ENCODE results near the gene CAPN11.

CAPN11 gene

GRCh38 chr6:44229376-44230033 is 70.9 kb downstream of the CAPN11 start:
- peak; percentile 52 to 77 for DNase-seq

DNA sequence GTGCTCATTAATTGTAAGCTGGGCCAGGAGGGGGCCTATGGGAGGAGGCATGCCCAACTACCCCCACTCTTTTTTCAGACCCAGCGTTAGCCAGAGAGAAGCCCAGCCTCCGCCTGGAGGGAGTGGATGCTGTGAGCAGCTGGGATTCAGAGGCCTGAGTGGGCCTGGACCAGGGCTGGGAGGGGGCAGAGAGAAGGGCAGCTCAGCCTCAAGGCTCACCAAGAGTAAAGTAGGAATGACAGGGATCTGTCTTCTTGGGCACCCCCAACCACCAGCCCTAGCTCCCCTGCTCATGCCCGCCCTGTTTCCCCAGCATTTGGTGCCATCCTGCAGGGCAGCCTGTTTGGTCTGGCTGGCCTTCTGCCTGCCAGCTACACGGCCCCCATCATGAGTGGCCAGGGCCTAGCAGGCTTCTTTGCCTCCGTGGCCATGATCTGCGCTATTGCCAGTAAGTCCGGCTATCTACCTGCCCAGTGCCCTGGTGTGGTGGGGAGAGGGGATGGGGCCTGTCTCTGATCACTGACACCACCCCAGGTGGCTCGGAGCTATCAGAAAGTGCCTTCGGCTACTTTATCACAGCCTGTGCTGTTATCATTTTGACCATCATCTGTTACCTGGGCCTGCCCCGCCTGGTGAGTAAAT is 71.5 kb downstream of the CAPN11 start:
- DNase-seq: no peak

DNA sequence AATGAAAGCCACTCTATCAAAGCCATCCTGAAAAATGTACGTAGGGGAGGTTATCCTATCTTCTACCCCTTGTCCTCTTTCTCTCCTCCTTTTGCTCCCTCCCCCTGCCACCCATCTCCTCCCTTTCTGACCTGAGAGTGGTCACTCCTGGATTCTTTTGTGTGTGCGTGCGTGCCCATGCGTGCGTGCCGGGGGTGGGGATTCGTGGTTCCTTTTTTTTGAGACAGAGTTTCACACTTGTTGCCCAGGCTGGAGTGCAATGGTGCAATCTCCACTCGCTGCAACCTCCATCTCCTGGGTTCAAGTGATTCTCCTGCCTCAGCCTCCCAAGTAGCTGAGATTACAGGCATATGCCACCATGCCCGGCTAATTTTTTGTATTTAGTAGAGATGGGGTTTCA is 72.8 kb downstream of the CAPN11 start:
- peak in 1 of 2 donors; percentile 48 for DNase-seq

DNA sequence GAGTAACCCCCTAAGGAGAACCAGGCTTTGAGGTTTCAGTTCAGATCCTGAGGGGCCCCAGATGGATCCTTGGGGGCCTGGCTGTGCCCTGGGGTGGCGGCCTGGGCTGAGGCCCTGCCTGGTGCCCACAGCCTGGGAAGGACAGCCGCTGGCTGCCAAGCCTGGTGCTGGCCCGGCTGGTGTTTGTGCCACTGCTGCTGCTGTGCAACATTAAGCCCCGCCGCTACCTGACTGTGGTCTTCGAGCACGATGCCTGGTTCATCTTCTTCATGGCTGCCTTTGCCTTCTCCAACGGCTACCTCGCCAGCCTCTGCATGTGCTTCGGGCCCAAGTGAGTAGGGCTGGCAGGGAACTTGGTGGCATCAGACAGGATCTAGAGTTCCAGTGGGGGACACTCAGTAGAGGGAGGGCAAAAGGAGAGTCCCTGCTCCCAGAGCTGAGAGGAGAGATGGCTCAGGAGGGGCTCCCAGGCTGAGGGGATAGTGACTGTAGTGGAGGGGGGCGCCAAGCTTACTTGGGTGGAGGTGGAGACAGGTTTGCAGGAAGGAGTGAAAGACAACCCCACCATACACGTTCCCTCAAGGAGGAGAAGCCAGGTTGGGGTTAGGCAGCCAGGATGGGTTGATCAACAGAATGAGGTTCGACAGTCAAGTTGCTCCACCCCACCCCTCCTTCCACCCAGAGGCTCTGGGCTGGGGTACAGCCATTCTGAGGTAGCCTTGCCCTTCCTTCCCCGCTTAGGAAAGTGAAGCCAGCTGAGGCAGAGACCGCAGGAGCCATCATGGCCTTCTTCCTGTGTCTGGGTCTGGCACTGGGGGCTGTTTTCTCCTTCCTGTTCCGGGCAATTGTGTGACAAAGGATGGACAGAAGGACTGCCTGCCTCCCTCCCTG is 74.3 kb downstream of the CAPN11 start:
- DNase-seq: no peak

DNA sequence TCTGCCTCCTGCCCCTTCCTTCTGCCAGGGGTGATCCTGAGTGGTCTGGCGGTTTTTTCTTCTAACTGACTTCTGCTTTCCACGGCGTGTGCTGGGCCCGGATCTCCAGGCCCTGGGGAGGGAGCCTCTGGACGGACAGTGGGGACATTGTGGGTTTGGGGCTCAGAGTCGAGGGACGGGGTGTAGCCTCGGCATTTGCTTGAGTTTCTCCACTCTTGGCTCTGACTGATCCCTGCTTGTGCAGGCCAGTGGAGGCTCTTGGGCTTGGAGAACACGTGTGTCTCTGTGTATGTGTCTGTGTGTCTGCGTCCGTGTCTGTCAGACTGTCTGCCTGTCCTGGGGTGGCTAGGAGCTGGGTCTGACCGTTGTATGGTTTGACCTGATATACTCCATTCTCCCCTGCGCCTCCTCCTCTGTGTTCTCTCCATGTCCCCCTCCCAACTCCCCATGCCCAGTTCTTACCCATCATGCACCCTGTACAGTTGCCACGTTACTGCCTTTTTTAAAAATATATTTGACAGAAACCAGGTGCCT is 75.0 kb downstream of the CAPN11 start:
- DNase-seq: no peak

Data from inflammatory macrophage (primary cell).